H1 (cell line): ENCODE measurements around the gene FGF11. TPM values are rescaled to one million over a fixed set of nuclear protein-coding genes. Genes with fewer than 3 reads are reported as not detected.

ENCODE experiments used
- CHD1 ChIP-seq: IDR thresholded peaks from 2 replicates; pipeline ENCODE4 v1.6.1; 2012; ENCODE audit warnings: low read depth, low read length, improper control_type of control experiment
- CHD2 ChIP-seq: IDR thresholded peaks from 2 replicates; pipeline ENCODE4 v1.6.1; 2012; ENCODE audit warnings: low read length, improper control_type of control experiment
- TEAD4 ChIP-seq: IDR thresholded peaks from 2 replicates; pipeline ENCODE4 v1.6.1; 2012; ENCODE audit warnings: low read depth, low read length, inconsistent platforms, mixed read lengths
- ZNF274 ChIP-seq: IDR thresholded peaks from 2 replicates; pipeline ENCODE4 v1.7.0; 2012; ENCODE audit warnings: low read length, borderline replicate concordance; ENCODE audit errors: extremely low read depth
- polyA plus RNA-seq, 7 experiments: library from polyadenylated mRNA; depleted of rRNA in 3 of 7; stranded (reverse) in 5 of 7; unstranded in 2 of 7; fragments of >200 nt in 5 of 7; fragments of 200-250 nt in 2 of 7; gene quantifications; 1 replicate in 5 of 7; 2 replicates in 1 of 7; 4 replicates in 1 of 7; pipeline versions ENCODE4 v1.2.1 to v1.2.3, GENCODE V29; 2011 to 2013; ENCODE audit warnings: missing spikeins in 2 of 7, mixed read lengths in 2 of 7
- total RNA-seq: library from RNA; stranded (reverse); fragmentation: NEBNext Ultra II Directional; extraction: Animal tissue kit (Norgen Biotek cat#: 25700); gene quantifications from 2 replicates; pipeline ENCODE4 v1.2.1, GENCODE V29; 2021
- TF ChIP-seq, protein P1 (sequence below): IDR thresholded peaks from 2 replicates; pipeline ENCODE4 v1.6.1; 2012; ENCODE audit warnings: low read length, inconsistent platforms

FGF11 gene
- total and polyA plus RNA-seq, 2 of the 8 experiments (the other 6 are each of a cell fraction or from before 2014, with no cell fraction given): 11.8 to 26.1 TPM

DNA sequence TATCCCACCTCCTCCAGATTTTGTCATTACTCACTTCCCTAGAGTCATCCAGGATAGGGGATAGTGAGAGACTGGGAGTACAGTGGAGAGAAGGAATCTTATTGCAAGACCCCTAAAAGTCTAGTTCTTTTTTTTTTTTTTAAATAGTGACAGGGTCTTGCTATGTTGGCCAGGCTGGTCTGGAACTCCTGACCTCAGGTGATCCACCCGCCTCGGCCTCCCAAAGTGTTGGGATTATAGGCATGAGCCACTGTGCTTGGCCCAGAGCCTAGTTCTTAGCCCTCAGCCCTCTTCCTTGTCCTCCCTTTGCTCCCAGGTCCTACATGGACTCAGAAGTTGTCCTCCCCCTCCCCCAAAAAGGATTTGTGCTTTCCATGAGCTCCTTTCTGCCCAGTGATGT, 2.8 kb downstream of the FGF11 start (continued):
- TF ChIP-seq, protein P1, sequence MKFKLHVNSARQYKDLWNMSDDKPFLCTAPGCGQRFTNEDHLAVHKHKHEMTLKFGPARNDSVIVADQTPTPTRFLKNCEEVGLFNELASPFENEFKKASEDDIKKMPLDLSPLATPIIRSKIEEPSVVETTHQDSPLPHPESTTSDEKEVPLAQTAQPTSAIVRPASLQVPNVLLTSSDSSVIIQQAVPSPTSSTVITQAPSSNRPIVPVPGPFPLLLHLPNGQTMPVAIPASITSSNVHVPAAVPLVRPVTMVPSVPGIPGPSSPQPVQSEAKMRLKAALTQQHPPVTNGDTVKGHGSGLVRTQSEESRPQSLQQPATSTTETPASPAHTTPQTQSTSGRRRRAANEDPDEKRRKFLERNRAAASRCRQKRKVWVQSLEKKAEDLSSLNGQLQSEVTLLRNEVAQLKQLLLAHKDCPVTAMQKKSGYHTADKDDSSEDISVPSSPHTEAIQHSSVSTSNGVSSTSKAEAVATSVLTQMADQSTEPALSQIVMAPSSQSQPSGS: no peak
- no peak for TF ChIP-seq TEAD4
- TF ChIP-seq CHD1: no peak
- TF ChIP-seq CHD2: no peak
- TF ChIP-seq ZNF274: no peak
